PC-9 (cell line): ENCODE data around the gene SEMA6B.

Experiments used
- EZH2 ChIP-seq: fragments of 200-600 bp; sonication (generic); IDR thresholded peaks from 2 replicates; pipeline ENCODE4 v1.8.0; 2017; ENCODE audit warnings: antibody characterized with exemption, low read depth
- TF ChIP-seq, protein P1 (sequence below): fragments of 200-600 bp; sonication (generic); conservative IDR thresholded peaks from 2 replicates; pipeline ENCODE4 v1.6.1; 2017; ENCODE audit warnings: mixed run types, antibody characterized with exemption, mild to moderate bottlenecking, moderate library complexity

DNA sequence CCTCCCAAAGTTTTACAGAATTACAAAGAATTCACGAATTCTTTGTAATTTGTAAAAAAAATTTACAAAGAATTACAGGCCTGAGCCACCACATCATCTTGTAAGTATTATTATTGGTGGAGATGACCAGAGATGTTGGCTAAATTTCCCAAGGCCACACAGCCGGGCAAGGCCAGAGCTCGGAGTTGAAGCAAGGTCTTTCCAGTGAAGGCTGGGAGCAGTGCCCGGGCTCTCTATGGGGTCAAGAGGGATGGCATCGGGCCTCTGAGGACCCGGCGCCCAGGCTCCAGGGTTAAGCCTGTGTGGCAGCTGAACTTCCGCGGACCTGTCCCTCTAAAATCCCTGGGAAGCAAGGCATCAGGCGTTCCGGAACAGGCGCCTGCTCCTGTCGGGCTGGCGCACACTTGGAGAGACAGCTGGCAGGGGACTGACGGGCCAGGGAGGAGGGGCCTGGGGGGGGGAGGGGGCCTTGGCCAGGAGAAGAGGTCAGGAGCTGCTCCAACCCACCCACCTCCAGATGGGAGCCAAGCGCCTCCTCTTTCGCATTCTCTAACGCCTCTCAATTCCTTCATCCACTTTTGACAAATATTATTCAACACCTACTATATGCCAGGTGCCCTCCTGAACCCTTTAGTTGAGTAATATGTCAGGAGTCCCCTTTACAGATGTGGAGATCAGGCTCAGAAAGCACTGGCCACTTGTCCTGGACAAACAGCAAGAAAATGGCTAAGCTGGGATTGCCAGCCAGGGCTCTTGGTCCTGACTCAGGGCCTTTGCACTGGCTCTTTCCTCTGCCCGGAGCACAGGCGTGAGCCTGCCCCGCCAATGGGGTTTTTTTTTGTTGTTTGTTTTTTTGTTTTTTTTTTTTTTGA, 36.8 kb upstream of the SEMA6B start:
- TF ChIP-seq, protein P1, sequence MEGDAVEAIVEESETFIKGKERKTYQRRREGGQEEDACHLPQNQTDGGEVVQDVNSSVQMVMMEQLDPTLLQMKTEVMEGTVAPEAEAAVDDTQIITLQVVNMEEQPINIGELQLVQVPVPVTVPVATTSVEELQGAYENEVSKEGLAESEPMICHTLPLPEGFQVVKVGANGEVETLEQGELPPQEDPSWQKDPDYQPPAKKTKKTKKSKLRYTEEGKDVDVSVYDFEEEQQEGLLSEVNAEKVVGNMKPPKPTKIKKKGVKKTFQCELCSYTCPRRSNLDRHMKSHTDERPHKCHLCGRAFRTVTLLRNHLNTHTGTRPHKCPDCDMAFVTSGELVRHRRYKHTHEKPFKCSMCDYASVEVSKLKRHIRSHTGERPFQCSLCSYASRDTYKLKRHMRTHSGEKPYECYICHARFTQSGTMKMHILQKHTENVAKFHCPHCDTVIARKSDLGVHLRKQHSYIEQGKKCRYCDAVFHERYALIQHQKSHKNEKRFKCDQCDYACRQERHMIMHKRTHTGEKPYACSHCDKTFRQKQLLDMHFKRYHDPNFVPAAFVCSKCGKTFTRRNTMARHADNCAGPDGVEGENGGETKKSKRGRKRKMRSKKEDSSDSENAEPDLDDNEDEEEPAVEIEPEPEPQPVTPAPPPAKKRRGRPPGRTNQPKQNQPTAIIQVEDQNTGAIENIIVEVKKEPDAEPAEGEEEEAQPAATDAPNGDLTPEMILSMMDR: no peak
- no peak for TF ChIP-seq EZH2
